Activated T-cell treated with anti-CD3 and anti-CD28 coated beads for 48 hours (primary cell): ENCODE data around the gene PCDHA1.
"Not testable (repeated sequence)": the region's sequence is repeated elsewhere in the genome, so short reads cannot be mapped to it uniquely, and the experiment has no call there.

Source experiments
- DNase-seq: peaks from one replicate; pipeline ENCODE4 v3.0.0-alpha.2; 2020; ENCODE audit warnings: low read depth

PCDHA1 gene

DNA sequence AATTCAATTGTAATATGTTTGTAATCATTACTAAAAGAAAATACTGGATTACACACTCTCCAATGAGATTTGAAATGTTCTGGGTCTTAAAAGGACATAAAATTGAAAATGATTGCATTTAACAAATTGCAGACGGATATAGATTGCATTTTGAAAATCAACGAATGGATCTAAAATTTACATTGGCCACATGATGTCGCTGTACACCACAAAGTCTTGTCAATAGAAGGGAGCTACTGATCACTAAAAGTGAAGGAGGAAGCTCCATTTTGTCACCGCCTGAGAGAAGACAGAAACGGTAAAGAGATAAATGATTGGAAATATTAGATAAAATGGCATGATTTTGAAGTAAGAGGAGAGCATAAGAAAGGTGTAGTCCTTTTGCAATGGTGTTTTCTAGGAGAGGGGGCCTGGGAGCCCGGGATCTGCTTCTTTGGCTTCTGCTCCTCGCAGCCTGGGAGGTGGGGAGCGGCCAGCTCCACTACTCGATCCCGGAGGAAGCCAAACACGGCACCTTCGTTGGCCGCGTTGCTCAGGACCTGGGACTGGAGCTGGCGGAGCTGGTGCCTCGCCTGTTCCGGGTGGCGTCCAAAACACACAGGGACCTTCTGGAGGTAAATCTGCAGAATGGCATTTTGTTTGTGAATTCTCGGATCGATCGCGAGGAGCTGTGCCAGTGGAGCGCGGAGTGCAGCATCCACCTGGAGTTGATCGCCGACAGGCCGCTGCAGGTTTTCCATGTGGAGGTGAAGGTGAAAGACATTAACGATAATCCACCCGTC is at the start of gene PCDHA1:
Gene PCDHA1, plus strand, starts transcription at position 236 of the 782 bp plus-strand sequence.
- no peak for DNase-seq

- DNase-seq: no peak
Observed at GRCh38 chr5:140737486-140737885, 48.5 kb upstream of the PCDHA1 start.

DNA sequence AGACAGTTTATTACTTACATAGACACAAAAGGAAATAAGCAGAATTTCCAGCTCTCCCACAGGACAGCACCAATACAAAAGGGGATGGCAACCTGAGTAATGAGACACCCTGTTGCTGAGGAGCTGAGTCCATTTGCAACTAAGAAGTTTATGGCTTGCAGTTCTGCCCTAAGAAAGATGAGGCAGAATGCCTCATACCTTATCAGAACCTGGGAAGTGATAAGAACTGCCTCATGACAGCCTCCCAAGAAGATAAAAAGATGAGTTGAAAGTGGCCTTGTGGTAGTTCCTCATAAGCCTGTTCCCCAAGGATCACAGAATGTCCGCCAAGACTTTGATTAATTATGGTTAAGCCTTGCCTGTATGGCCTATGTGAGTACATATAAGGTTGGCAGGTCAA is 44.0 kb upstream of the PCDHA1 start:
- DNase-seq: no peak

- DNase-seq: no peak
Observed at GRCh38 chr5:140753561-140753960, 32.4 kb upstream of the PCDHA1 start.

GRCh38 chr5:140764177-140764973 is 21.6 kb upstream of the PCDHA1 start:
- DNase-seq: no peak

DNA sequence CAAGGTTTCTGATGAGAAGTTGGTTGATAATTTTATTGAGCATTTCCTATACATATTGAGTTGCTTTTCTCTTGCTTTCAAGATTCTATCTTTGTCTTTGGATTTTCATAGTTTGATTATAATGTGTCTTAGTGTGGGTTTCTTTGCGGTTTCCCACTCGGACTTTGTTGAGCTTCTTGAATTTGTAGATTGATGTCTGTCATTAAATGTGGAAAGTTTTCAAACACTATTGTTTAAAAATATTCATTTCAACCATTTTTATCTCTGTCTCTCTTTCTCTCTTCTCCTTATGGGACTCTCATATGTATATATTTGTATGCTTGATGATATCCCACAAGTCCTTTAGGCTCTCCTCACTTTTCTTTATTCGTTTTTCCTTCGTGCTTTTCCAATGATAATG is 18.5 kb upstream of the PCDHA1 start:
- no peak for DNase-seq

GRCh38 chr5:140780512-140780911 is 5.4 kb upstream of the PCDHA1 start:
- DNase-seq: no peak

DNA sequence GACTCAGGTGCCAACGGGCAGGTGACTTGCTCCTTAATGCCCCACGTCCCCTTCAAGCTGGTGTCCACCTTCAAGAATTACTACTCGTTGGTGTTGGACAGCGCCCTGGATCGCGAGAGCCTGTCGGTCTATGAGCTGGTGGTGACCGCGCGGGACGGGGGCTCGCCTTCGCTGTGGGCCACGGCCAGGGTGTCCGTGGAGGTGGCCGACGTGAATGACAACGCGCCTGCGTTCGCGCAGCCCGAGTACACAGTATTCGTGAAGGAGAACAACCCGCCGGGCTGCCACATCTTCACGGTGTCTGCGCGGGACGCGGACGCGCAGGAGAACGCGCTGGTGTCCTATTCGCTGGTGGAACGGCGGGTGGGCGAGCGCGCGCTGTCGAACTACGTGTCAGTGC is 1.5 kb downstream of the PCDHA1 start:
- DNase-seq: not testable (repeated sequence)

GRCh38 chr5:140787849-140788504 is 2.0 kb downstream of the PCDHA1 start:
- not testable (repeated sequence) for DNase-seq

- no peak for DNase-seq
Observed at GRCh38 chr5:140791089-140791488, 5.1 kb downstream of the PCDHA1 start.

DNA sequence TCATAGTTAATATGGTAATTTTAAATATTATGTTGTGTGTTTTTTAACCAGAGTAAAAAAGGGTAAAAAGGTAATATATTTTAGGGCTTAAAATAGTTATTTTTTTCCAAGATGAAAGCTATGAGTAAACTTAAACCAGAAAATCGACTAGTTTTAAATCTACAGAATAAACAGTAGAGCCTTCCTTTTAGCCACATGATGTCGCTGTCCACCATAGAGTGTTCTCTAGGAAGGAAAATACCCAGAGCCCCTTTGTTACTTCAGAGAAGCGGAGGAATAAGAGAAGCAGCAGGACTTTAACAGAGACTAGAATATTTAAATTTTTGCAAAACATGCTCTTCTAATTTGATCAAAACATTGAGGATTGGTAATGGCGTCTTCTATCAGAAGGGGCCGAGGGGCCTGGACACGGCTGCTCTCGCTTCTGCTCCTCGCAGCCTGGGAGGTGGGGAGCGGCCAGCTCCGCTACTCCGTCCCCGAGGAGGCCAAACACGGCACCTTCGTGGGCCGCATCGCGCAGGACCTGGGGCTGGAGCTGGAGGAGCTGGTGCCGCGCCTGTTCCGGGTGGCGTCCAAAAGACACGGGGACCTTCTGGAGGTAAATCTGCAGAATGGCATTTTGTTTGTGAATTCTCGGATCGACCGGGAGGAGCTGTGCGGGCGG is 8.8 kb downstream of the PCDHA1 start, which contains the start of gene PCDHA2:
Gene PCDHA2, plus strand, starts transcription at position 258 of the 664 bp plus-strand sequence.
- no peak for DNase-seq

- DNase-seq: no peak
Observed at GRCh38 chr5:140795259-140795641, 9.3 kb downstream of the PCDHA1 start.

- DNase-seq: not testable (repeated sequence)
Observed at GRCh38 chr5:140796072-140796717, 10.3 kb downstream of the PCDHA1 start.

- DNase-seq: no peak
Observed at GRCh38 chr5:140796718-140797095, 10.8 kb downstream of the PCDHA1 start.

DNA sequence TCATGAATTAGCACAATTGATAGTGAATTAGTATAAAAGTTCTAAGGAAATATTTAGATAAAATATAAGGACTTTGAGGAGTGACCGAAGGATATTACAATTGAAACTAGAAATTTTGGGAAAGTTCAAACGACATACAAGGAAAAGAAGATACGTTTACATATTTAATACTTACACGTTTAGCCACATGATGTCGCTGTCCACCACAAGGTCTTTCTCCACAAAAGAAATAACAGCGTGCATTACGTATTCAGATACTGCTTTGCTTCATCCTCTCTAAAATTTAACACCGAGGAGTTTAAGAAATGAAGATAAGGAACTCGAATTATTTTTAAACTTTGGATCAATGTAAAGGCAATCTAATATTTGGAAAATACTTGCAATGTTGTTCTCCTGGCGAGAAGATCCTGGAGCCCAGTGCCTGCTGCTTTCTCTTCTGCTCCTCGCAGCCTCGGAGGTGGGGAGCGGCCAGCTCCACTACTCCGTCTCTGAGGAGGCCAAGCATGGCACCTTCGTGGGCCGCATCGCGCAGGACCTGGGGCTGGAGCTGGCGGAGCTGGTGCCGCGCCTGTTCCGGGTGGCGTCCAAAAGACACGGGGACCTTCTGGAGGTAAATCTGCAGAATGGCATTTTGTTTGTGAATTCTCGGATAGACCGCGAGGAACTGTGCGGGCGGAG is 15.0 kb downstream of the PCDHA1 start, which contains the start of gene PCDHA3:
Gene PCDHA3, plus strand, starts transcription at position 242 of the 678 bp plus-strand sequence.
- no peak for DNase-seq

DNA sequence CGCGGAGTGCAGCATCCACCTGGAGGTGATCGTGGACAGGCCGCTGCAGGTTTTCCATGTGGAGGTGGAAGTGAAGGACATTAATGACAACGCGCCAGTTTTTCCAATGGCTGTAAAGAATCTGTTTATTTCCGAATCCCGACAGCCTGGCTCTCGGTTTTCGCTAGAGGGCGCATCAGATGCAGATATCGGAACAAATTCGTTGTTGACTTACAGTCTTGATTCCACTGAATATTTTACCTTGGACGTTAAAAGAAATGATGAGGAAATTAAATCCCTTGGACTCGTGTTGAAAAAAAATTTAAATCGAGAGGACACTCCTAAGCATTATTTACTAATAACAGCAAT is 15.5 kb downstream of the PCDHA1 start:
- DNase-seq: no peak

DNA sequence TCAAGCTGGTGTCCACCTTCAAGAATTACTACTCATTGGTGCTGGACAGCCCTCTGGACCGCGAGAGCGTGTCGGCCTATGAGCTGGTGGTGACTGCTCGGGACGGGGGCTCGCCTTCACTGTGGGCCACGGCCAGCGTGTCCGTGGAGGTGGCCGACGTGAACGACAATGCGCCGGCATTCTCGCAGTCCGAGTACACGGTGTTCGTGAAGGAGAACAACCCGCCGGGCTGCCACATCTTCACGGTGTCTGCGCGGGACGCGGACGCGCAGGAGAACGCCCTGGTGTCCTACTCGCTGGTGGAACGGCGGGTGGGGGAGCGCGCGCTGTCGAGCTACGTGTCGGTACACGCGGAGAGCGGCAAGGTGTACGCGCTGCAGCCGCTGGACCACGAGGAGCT is 16.4 kb downstream of the PCDHA1 start:
- not testable (repeated sequence) for DNase-seq

- DNase-seq: no peak
Observed at GRCh38 chr5:140802781-140803271, 16.9 kb downstream of the PCDHA1 start.

DNA sequence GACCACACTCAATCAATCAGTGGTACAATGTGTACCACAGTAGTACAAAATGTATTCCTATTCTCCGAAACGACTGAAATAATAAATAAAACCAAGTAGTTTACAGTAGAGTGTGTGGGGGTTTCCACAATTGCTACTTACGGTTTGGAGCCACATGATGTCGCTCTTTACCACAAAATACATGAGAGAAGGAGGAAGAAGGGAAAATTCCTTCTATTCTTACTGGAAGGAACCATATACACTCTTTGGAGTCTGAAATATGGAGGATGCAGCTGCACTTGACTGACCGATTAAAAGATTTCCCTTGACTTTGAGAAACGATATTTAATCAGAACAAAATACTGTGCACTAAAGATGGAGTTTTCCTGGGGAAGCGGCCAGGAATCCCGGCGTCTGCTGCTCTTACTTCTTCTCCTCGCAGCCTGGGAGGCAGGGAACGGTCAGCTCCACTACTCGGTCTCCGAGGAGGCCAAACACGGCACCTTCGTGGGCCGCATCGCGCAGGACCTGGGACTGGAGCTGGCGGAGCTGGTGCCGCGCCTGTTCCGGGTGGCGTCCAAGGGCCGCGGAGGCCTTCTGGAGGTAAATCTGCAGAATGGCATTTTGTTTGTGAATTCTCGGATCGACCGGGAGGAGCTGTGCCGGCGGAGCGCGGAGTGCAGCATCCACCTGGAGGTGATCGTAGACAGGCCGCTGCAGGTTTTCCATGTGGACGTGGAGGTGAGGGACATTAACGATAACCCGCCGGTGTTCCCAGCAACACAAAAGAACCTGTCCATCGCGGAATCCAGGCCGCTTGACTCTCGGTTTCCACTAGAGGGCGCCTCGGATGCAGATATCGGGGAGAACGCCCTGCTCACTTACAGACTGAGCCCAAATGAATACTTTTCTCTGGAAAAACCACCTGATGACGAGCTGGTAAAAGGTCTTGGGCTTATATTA is 21.2 kb downstream of the PCDHA1 start, which contains the start of gene PCDHA4:
Gene PCDHA4, plus strand, starts transcription at position 235 of the 942 bp plus-strand sequence.
- peak; percentile 10 for DNase-seq
